ENCODE results near the gene ZNF750.

Gene ZNF750

GRCh38 chr17:82859431-82860403 lies 19.9 kb upstream of the ZNF750 start:
- DNase-seq = no peak

GRCh38 chr17:82858376-82859126 lies 18.7 kb upstream of the ZNF750 start:
- no peak for DNase-seq

- no peak for DNase-seq
Observed at GRCh38 chr17:82856361-82856760, 16.5 kb upstream of the ZNF750 start.

GRCh38 chr17:82854226-82854625 lies 14.4 kb upstream of the ZNF750 start:
- DNase-seq = no peak

DNA sequence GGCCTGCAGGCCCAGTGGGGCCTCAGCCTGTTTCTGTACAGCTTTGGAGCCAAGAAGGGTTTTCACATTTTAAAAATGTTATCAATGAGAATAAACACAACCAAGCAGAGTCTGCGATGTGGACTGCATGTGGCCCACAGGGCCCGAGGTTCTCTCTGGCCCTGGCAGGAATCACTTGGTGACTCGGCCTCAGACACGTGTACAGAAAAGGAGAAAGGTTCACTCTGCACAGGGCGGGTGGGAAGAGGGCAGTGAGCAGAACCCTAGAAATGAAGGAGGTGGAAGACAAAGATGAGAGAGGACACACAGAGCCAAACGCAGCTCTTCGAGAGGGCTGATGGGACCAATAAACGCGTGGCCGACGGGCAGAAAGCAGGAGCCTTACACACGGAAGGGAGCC lies 11.6 kb upstream of the ZNF750 start:
- DNase-seq = no peak

- DNase-seq = no peak
Observed at GRCh38 chr17:82849076-82849945, 9.5 kb upstream of the ZNF750 start.

DNA sequence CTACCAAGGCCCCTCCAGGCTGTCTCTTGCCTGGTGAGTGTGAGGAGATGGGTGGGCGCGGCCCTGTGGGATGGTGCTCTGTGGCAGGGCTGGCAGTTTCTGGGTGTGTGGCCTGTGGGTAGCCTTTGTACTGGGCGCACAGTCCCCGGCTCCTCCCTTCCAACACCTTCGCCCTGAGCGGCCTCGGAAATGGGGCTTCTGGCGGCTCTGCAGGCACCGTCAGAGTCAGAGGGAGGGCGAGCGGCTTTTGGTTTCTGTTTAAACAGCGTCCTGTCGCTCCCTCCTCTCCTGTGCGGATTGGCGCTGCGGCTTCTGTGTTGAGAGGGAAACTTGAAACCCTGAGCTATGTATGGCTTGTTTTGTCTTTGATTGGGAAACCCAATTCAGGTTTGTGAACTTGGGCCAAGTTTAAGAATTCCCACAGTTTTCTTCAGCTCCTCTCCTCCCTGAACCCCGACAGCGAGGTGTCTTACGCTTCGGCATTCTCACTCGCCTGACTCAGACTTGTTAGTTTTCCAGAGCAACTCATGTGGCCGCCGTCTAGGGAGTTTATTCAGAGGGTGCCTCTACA lies 8.3 kb upstream of the ZNF750 start:
- no peak for DNase-seq

- DNase-seq = no peak
Observed at GRCh38 chr17:82846061-82846691, 6.4 kb upstream of the ZNF750 start.

DNA sequence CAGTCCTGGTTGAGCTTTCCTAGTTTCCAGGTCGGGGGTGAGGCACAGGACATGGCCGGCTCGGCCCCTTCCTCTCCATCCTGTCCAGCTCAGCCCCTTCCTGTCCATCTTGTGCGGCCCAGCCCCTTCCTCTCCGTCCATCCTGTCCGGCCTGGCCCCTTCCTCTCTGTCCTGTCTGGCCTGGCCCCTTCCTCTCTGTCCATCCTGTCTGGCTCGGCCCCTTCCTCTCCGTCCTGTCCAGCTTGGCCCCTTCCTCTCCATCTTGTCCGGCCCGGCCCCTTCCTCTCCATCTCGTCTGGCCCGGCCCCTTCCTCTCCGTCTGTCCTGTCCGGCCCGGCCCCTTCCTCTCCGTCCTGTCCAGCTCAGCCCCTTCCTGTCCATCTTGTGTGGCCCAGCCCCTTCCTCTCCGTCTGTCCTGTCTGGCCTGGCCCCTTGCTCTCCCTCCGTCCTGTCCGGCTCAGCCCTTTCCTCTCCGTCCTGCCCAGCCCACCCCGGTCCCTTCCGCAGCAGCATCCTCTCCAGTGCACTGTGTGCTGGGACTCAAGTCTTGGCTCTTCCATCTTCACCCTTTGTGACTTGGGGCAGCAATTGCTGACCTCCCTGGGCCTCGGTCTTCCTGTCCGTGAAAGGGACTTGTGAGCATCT lies 5.5 kb upstream of the ZNF750 start:
- no peak for DNase-seq

- no peak for DNase-seq
Observed at GRCh38 chr17:82844796-82845162, 5.0 kb upstream of the ZNF750 start.

GRCh38 chr17:82843904-82844680 lies 4.3 kb upstream of the ZNF750 start:
- no peak for DNase-seq

- DNase-seq = no peak
Observed at GRCh38 chr17:82841921-82842596, 2.2 kb upstream of the ZNF750 start.

GRCh38 chr17:82840431-82840831 lies 609 bp upstream of the ZNF750 start:
- DNase-seq = no peak

- no peak for DNase-seq
Observed at GRCh38 chr17:82838386-82839063, 1.3 kb downstream of the ZNF750 start.

GRCh38 chr17:82837586-82838320 lies 2.1 kb downstream of the ZNF750 start:
- DNase-seq = no peak

DNA sequence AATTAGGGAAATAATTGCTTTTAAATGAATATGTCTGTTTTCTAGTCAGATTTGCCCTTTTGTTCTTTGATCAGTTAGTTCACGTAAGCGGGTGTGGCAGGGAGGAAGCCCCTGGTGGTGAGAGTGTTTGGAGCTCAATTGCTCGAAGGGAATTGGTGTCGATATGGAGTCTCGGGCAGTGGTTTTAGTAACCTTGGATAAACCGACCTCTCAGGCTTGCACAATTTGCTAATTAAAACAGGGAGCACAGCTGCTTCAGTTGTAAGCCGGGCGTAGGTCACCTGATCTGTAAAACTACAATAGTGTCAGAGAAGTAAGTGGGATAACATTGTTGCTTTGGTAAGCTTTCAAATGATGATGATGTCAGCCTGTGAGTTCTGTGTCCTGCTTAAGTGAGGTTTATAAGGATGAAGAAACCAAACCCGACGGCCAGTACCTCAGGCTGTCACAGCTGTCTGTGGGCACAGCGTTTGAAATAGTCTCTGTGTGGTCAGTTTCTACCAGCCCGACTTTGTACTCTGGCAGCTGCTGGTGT lies 2.9 kb downstream of the ZNF750 start:
- DNase-seq = no peak

GRCh38 chr17:82835766-82836512 lies 3.9 kb downstream of the ZNF750 start:
- DNase-seq = no peak

GRCh38 chr17:82835122-82835521 lies 4.7 kb downstream of the ZNF750 start:
- no peak for DNase-seq

Measured in effector CD8-positive, alpha-beta T cell (primary cell).